Kidney epithelial cell (primary cell): ENCODE results near the gene ERGIC1. TPM values are rescaled to one million over a fixed set of nuclear protein-coding genes. Genes with fewer than 3 reads are reported as not detected.

Source experiments
- total RNA-seq: library from RNA; depleted of rRNA; stranded (reverse); fragments of >200 nt; gene quantifications from 2 replicates; pipeline ENCODE4 v1.2.3, GENCODE V29; 2015

Gene ERGIC1
- total RNA-seq, 1 donor from 2014 or later = 183 TPM

Other genes starting within 250 kb of the ERGIC1 start
- 5.1 and 6.1 TPM in 2 replicates for gene NEURL1B, start 193.0 kb upstream of the ERGIC1 start, total RNA-seq
- 227 and 286 TPM in 2 replicates for gene DUSP1, start 63.1 kb upstream of the ERGIC1 start, total RNA-seq
- gene RPL26L1, start 125.2 kb downstream of the ERGIC1 start, total RNA-seq = 71.5 and 81.1 TPM in 2 replicates
- gene ATP6V0E1, start 149.5 kb downstream of the ERGIC1 start, total RNA-seq = 171 and 178 TPM in 2 replicates
- gene CREBRF, start 222.1 kb downstream of the ERGIC1 start, total RNA-seq = 11.4 and 13.1 TPM in 2 replicates